ENCODE results near the gene RPL10A. TPM values are rescaled to one million over a fixed set of nuclear protein-coding genes. Genes with fewer than 3 reads are reported as not detected.

Gene RPL10A
- total RNA-seq, 1 experiment from 2014 or later: 1,082 TPM

GRCh38 chr6:35465646-35466045 lies 2.6 kb upstream of the RPL10A start:
- no peak for TF ChIP-seq CTCF (IDR thresholded peaks at IDR 0.05; ENCODE audit: insufficient read depth in 1 of 2, low read depth in 1 of 2, low read length in 1 of 2, severe bottlenecking in 1 of 2, unreplicated experiment in 1 of 2)
- Histone ChIP-seq H3K27me3 (replicated peaks; ENCODE audit: control insufficient read depth, insufficient read depth, low read length) (no peaks in the 10 kb centered on the region), H3K9me3 (no peaks in the 10 kb centered on the region), H3K4me3 (ENCODE audit: low read depth, low read length) (no peak overlapping the region), H3K4me1 (peaks cover 15% of the 10 kb centered on the region), H3K36me3 (ENCODE audit: control insufficient read depth, insufficient read depth, low read length) (peaks cover 5% of the 10 kb centered on the region; the same call in 1 of the 2 replicates)
- BruUV-seq (replicated peaks): no TSS peak
- Mint-ChIP-seq H3K9me3 (ENCODE audit: unreplicated experiment) (no peaks in the 10 kb centered on the region), H3K4me3 (ENCODE audit: unreplicated experiment) (no peak overlapping the region), H3K27ac (ENCODE audit: unreplicated experiment) (no peak overlapping the region), H3K27me3 (ENCODE audit: insufficient read depth, unreplicated experiment) (no peaks in the 10 kb centered on the region), H3K4me1 (ENCODE audit: low read depth, unreplicated experiment) (peaks cover 17% of the 10 kb centered on the region), H3K36me3 (ENCODE audit: insufficient read depth, unreplicated experiment) (peaks cover 65% of the 10 kb centered on the region)
- ChIA-PET CTCF (interaction anchor here (0.6 to 1.4 kb wide), 2 partner anchors 108 to 123 kb away, joined by 4 read pairs; partner anchors contain the start of gene PPARD), POLR2A (no interaction called here)
- DNase-seq: no peak
- intact Hi-C loops (cut with micrococcal nuclease; ENCODE audit: unreplicated experiment): no loop called here

- CTCF ChIA-PET: interaction anchor here (1.7 kb wide), 1 partner anchor 27 kb away, joined by 3 read pairs; the partner anchor contains the start of gene TEAD3
These were observed 964 bp downstream of the RPL10A start for GRCh38 chr6:35468980-35469750.

More at GRCh38 chr6:35468980-35469750, 964 bp downstream of the RPL10A start:
- Histone ChIP-seq H3K9me3 (no peaks in the 10 kb centered on the region), H3K4me1 (peaks cover 30% of the 10 kb centered on the region), H3K36me3 (ENCODE audit: control insufficient read depth, insufficient read depth, low read length) (peaks cover 8% of the 10 kb centered on the region; the same call in 1 of the 2 replicates), H3K27me3 (replicated peaks; ENCODE audit: control insufficient read depth, insufficient read depth, low read length) (no peaks in the 10 kb centered on the region), H3K4me3 (ENCODE audit: low read depth, low read length) (peak overlapping the region; percentile 86)
- no peaks in the 10 kb centered on the region for H3K9me3 Mint-ChIP-seq (ENCODE audit: unreplicated experiment)
- intact Hi-C loops (cut with micrococcal nuclease; ENCODE audit: unreplicated experiment): loop anchor here (1.0 kb wide), 3 partner anchors 17 to 175 kb away; partner anchors contain the start of genes FANCE and PPARD
- no peak for DNase-seq
- H3K36me3 Mint-ChIP-seq (ENCODE audit: insufficient read depth, unreplicated experiment): peaks cover 79% of the 10 kb centered on the region
- H3K4me1 Mint-ChIP-seq (ENCODE audit: low read depth, unreplicated experiment): peaks cover 25% of the 10 kb centered on the region
- BruUV-seq (replicated peaks): no TSS peak
- peak overlapping the region; percentile 88 for H3K27ac Mint-ChIP-seq (ENCODE audit: unreplicated experiment)
- no peaks in the 10 kb centered on the region for H3K27me3 Mint-ChIP-seq (ENCODE audit: insufficient read depth, unreplicated experiment)
- POLR2A ChIA-PET: interaction anchor here (0.5 to 1.2 kb wide), 3 partner anchors 11 to 295 kb away, joined by 3 to 4 read pairs (median 3); no protein-coding TSS in a partner anchor
- no peak for TF ChIP-seq CTCF (IDR thresholded peaks at IDR 0.05; ENCODE audit: insufficient read depth in 1 of 2, low read depth in 1 of 2, low read length in 1 of 2, severe bottlenecking in 1 of 2, unreplicated experiment in 1 of 2)
- H3K4me3 Mint-ChIP-seq (ENCODE audit: unreplicated experiment): peak overlapping the region; percentile 86

Data from Caco-2 (cell line).